ENCODE data around the gene SIRT5.

GRCh38 chr6:13661647-13662046, 87.2 kb downstream of the SIRT5 start:
- TF ChIP-seq POLR2AphosphoS5 (IDR thresholded peaks at IDR 0.05) (no peak), CTCF (IDR thresholded peaks at IDR 0.05) (no peak), POLR2A (IDR thresholded peaks at IDR 0.05) (no peak)

All from gastroesophageal sphincter (tissue), 3 donors.